IMR-90 (cell line): ENCODE measurements around the gene THRB. TPM values are rescaled to one million over a fixed set of nuclear protein-coding genes. Genes with fewer than 3 reads are reported as not detected.

ENCODE experiments used
- ATAC-seq: fragments of 200-7000 bp; cut with Tn5 transposase; 2 replicates; pipeline ENCODE4 v1.9.1; 2020; ENCODE audit warnings: low read depth, mild to moderate bottlenecking, moderate library complexity
- BruUV-seq: library from RNA; stranded (reverse); fragments of 400-500 nt; replicated peaks from 2 replicates; lab custom pipeline; 2021; lab: Mats Ljungman, UMichigan
- CTCF ChIA-PET: fragments of 300-600 bp; formaldehyde crosslinking; extraction: SDS; loops from one replicate; lab custom pipeline; 2021; ENCODE audit warnings: antibody characterized with exemption; lab: Yijun Ruan, JAX
- POLR2A ChIA-PET: fragments of 300-600 bp; sonication (Branson Sonifier 250); formaldehyde crosslinking; loops from one replicate; lab custom pipeline; 2022; ENCODE audit warnings: antibody characterized with exemption; ENCODE audit not compliant: unreplicated experiment; lab: Charles Lee
- DNase-seq: peaks from one replicate; pipeline ENCODE4 v3.0.0; 2013
- H2AFZ ChIP-seq: replicated peaks from 2 replicates; pipeline ENCODE3; 2013; ENCODE audit warnings: low read length, mild to moderate bottlenecking; ENCODE audit not compliant: poor library complexity
- H2AK5ac ChIP-seq: 2 replicates; pipeline ENCODE4 v1.6.1; 2013; ENCODE audit warnings: low read depth, low read length, inconsistent platforms
- H2AK9ac ChIP-seq: replicated peaks from 2 replicates; pipeline ENCODE3; 2013; ENCODE audit warnings: mild to moderate bottlenecking, low read depth, low read length, moderate library complexity; ENCODE audit not compliant: poor library complexity
- H2BK120ac ChIP-seq: 2 replicates; pipeline ENCODE4 v1.6.1; 2013; ENCODE audit warnings: low read depth, low read length, inconsistent platforms
- H2BK15ac ChIP-seq: 3 replicates; pipeline ENCODE4 v1.6.1; 2013; ENCODE audit warnings: low read depth, low read length, inconsistent platforms
- H2BK20ac ChIP-seq: 2 replicates; pipeline ENCODE4 v1.6.1; 2013; ENCODE audit warnings: low read depth, mild to moderate bottlenecking, inconsistent platforms, low read length, moderate library complexity
- H2BK5ac ChIP-seq: 2 replicates; pipeline ENCODE4 v1.6.1; 2013; ENCODE audit warnings: mild to moderate bottlenecking, low read depth, low read length, inconsistent platforms; ENCODE audit not compliant: poor library complexity, severe bottlenecking
- H3K14ac ChIP-seq: replicated peaks from 2 replicates; pipeline ENCODE4 v1.6.1; 2013; ENCODE audit warnings: low read depth, low read length, inconsistent platforms
- H3K18ac ChIP-seq: 2 replicates; pipeline ENCODE4 v1.6.1; 2013; ENCODE audit warnings: low read depth, low read length, control low read depth
- H3K23ac ChIP-seq: 2 replicates; pipeline ENCODE4 v1.6.1; 2013; ENCODE audit warnings: low read depth, low read length, inconsistent platforms
- H3K27ac ChIP-seq: 2 replicates; pipeline ENCODE4 v1.5.1; 2013; ENCODE audit warnings: mild to moderate bottlenecking, control low read depth, low read length; ENCODE audit not compliant: insufficient read depth
- H3K27me3 ChIP-seq: 2 replicates; pipeline ENCODE4 v1.6.1; 2013; ENCODE audit warnings: low read length; ENCODE audit not compliant: control insufficient read depth, insufficient read depth
- H3K36me3 ChIP-seq: 2 replicates; pipeline ENCODE4 v1.6.1; 2013; ENCODE audit warnings: low read length, mixed read lengths; ENCODE audit not compliant: control insufficient read depth, insufficient read depth
- H3K4ac ChIP-seq: 2 replicates; pipeline ENCODE4 v1.6.1; 2013; ENCODE audit warnings: low read depth, low read length, inconsistent platforms
- H3K4me1 ChIP-seq: 2 replicates; pipeline ENCODE4 v1.6.1; 2013; ENCODE audit warnings: low read length, mixed read lengths; ENCODE audit not compliant: control insufficient read depth, insufficient read depth
- H3K4me2 ChIP-seq: 2 replicates; pipeline ENCODE4 v1.6.1; 2013; ENCODE audit warnings: low read depth, mild to moderate bottlenecking, control low read depth, low read length, moderate library complexity
- H3K4me3 ChIP-seq: 2 replicates; pipeline ENCODE4 v1.5.1; 2013; ENCODE audit warnings: low read depth, mild to moderate bottlenecking, control low read depth, low read length, moderate library complexity; ENCODE audit not compliant: insufficient read depth
- H3K56ac ChIP-seq: 2 replicates; pipeline ENCODE4 v1.6.1; 2013; ENCODE audit warnings: low read length, inconsistent platforms; ENCODE audit not compliant: insufficient read depth; ENCODE audit errors: extremely low read depth
- H3K79me1 ChIP-seq, 2 experiments: 2 replicates each; pipeline ENCODE4 v1.6.1; 2013; ENCODE audit warnings: low read length in 2 of 2, inconsistent platforms in 1 of 2, low read depth in 1 of 2
- H3K9ac ChIP-seq: 2 replicates; pipeline ENCODE4 v1.6.1; 2013; ENCODE audit warnings: low read depth, low read length, control low read depth
- H3K9me1 ChIP-seq: 2 replicates; pipeline ENCODE4 v1.6.1; 2013; ENCODE audit warnings: low read length, inconsistent platforms; ENCODE audit not compliant: insufficient read depth
- H3K9me3 ChIP-seq: 2 replicates; pipeline ENCODE4 v1.6.1; 2013; ENCODE audit warnings: low read length; ENCODE audit not compliant: control insufficient read depth, insufficient read depth
- H4K20me1 ChIP-seq: 2 replicates; pipeline ENCODE4 v1.6.1; 2013; ENCODE audit warnings: low read length, inconsistent platforms; ENCODE audit not compliant: insufficient read depth
- H4K5ac ChIP-seq: 2 replicates; pipeline ENCODE4 v1.6.1; 2013; ENCODE audit warnings: mild to moderate bottlenecking, low read depth, low read length, control low read depth
- H4K8ac ChIP-seq, 2 experiments: 2 replicates each; pipeline ENCODE4 v1.6.1; 2013; ENCODE audit warnings: low read depth in 2 of 2, low read length in 2 of 2, control low read depth in 1 of 2, inconsistent platforms in 1 of 2
- H4K91ac ChIP-seq: 2 replicates; pipeline ENCODE4 v1.6.1; 2013; ENCODE audit warnings: low read depth, low read length, inconsistent platforms; ENCODE audit not compliant: insufficient read depth
- CHD1 ChIP-seq: IDR thresholded peaks from 2 replicates; pipeline ENCODE4 v1.6.1; 2012; ENCODE audit warnings: low read depth, low read length, improper control_type of control experiment
- WGBS, 2 experiments: methylation state at CpG; one replicate each; pipeline versions ENCODE4 v1.1.5 to v1.1.7; 2013; ENCODE audit warnings: missing lambda C conversion rate in 2 of 2; ENCODE audit not compliant: insufficient read length in 1 of 2; ENCODE audit errors: extremely low coverage in 2 of 2; 5-methylcytosine and 5-hydroxymethylcytosine counted together
- dilution Hi-C: fragments of 300-500 bp; cut with HindIII; formaldehyde crosslinking; loops from one replicate; pipeline ENCODE4 v1.14.3; 2018; ENCODE audit warnings: low sequenced_read_pairs; ENCODE audit not compliant: unreplicated experiment
- in situ Hi-C: fragments of 300-500 bp; cut with MboI; formaldehyde crosslinking; loops from 3 replicates; pipeline ENCODE4 v1.14.3; 2019; ENCODE audit warnings: low sequenced_read_pairs, inconsistent platforms, mixed read lengths
- intact Hi-C: fragments of 100-400 bp; cut with micrococcal nuclease; formaldehyde crosslinking; loops from 2 replicates; pipeline ENCODE4 v1.10.0; 2022
- polyA plus RNA-seq, 3 experiments: library from polyadenylated mRNA; depleted of rRNA; stranded (reverse); fragments of >200 nt; gene quantifications; 2 replicates each; pipeline ENCODE4 v1.2.3, GENCODE V29; 2012; ENCODE audit warnings: low replicate concordance in 1 of 3
- total RNA-seq: library from RNA; depleted of rRNA; stranded (reverse); fragments of >200 nt; gene quantifications from 2 replicates; pipeline ENCODE4 v1.2.3, GENCODE V29; 2012

Gene THRB
- total and polyA plus RNA-seq, 2 of the 4 experiments (the other 2 are of a cell fraction) = under 0.01 TPM; not detected in 1

DNA sequence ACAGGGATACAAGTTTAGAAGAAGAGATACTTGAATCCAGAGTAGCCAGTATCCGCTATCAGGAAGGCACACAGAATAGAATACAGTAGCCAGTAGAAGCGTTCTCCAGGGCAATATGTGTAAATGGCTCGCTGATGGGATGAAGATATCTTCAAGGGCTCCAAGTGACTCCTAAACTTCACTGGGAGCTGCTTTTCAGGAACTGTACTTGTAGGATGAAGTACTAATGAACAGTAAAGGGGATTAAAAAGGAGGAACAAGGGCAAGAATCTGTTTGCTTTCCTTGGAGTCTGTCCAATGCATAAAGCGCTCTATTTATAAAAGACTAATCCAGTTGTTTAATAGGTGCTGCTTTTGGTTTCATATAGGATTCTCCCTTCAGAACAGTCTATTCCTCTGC, 78.4 kb downstream of the THRB start:
- H3K4me2 ChIP-seq = no peak overlapping the region
- no peaks in the 10 kb centered on the region for H3K9me1 ChIP-seq
- no peak overlapping the region for H3K23ac ChIP-seq
- no peak overlapping the region for H4K5ac ChIP-seq
- no peaks in the 10 kb centered on the region for H3K36me3 ChIP-seq
- WGBS, 2 experiments = no CpG with 5 or more reads among the region's 4 CpGs
- H2BK120ac ChIP-seq = no peak overlapping the region
- no peak overlapping the region for H3K9ac ChIP-seq
- no peaks in the 10 kb centered on the region for H3K9me3 ChIP-seq
- H3K18ac ChIP-seq = no peak overlapping the region
- in situ Hi-C loops (no loop called here), dilution Hi-C loops (no loop called here), intact Hi-C loops (no loop called here)
- DNase-seq (no peak), ATAC-seq (no peak)
- H4K91ac ChIP-seq = no peak overlapping the region
- no peaks in the 10 kb centered on the region for H3K27me3 ChIP-seq
- no peak overlapping the region for H2BK15ac ChIP-seq
- POLR2A ChIA-PET = no interaction called here
- H3K4me1 ChIP-seq = no peaks in the 10 kb centered on the region
- no peak overlapping the region for H3K14ac ChIP-seq
- no peak overlapping the region for H3K4ac ChIP-seq
- no peak overlapping the region for H2BK20ac ChIP-seq
- no peak overlapping the region for H3K56ac ChIP-seq
- no peak overlapping the region for H3K27ac ChIP-seq
- no peak overlapping the region for H3K4me3 ChIP-seq
- H2AFZ ChIP-seq = no peak overlapping the region
- H2AK5ac ChIP-seq = no peak overlapping the region
- no peaks in the 10 kb centered on the region for H4K20me1 ChIP-seq
- no peak overlapping the region for H2AK9ac ChIP-seq
- CTCF ChIA-PET = no interaction called here
- H3K79me1 ChIP-seq = no peaks in the 10 kb centered on the region
- no TSS peak for BruUV-seq
- H4K8ac ChIP-seq = no peak overlapping the region
- no peak for TF ChIP-seq CHD1
- H2BK5ac ChIP-seq = no peak overlapping the region
